ENCODE measurements around the gene GRIK2. TPM values are rescaled to one million over a fixed set of nuclear protein-coding genes. Genes with fewer than 3 reads are reported as not detected.

Gene GRIK2
- total RNA-seq, 2 donors from 2014 or later: 1.2 to 1.9 TPM

DNA sequence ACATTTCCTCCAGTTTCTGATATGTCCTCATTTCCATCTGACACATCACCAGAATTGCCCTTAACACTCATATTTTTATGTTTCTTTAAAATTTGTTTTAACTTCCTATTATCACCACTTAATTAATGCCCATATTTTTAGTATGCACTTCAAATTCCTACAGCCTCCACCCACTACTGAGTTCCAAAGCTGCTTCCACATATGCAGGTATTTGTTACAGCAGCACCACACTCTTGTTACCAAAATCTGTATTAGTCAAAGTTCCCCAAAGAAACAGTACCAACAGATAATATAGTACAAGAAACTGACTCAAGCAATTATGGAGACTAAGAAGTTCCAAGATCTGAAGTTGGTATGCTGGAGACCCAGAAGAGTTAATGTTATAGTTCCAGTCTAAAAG is 340.4 kb downstream of the GRIK2 start:
- DNase-seq (no peak), ATAC-seq (no peak)
- intact Hi-C loops (cut with DNase I, micrococcal nuclease): no loop called here

GRCh38 chr6:101738481-101738880 is 345.0 kb downstream of the GRIK2 start:
- intact Hi-C loops (cut with DNase I, micrococcal nuclease): no loop called here
- ATAC-seq: no peak

DNA sequence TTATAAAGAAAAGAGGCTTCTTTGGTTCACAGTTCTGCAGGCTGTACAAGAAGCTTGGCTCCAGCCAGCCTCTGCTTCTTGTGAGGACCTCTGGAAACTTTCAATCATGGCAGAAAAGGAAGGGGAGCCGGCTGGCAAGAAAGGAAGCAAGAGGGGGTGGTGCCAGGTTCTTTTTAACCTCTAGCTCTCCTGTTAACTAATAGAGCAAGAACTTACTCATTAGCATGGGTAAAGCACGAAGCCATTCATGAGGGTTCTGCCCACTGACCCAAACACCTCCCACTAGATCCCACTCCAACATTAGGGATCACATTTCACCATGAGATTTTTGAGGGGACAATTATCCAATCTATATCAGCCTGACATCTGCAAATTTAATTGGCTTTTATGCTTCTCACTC is 347.1 kb downstream of the GRIK2 start:
- no peak for ATAC-seq
- intact Hi-C loops (cut with DNase I, micrococcal nuclease): no loop called here
- DNase-seq: no peak

More at GRCh38 chr6:101738481-101738880, 345.0 kb downstream of the GRIK2 start:
- DNase-seq: no peak

GRCh38 chr6:101741474-101742171 is 348.1 kb downstream of the GRIK2 start:
- intact Hi-C loops (cut with DNase I, micrococcal nuclease): no loop called here
- DNase-seq (no peak), ATAC-seq (no peak)

GRCh38 chr6:101747160-101747559 is 353.7 kb downstream of the GRIK2 start:
- ATAC-seq (no peak), DNase-seq (no peak)
- intact Hi-C loops (cut with DNase I, micrococcal nuclease): no loop called here

DNA sequence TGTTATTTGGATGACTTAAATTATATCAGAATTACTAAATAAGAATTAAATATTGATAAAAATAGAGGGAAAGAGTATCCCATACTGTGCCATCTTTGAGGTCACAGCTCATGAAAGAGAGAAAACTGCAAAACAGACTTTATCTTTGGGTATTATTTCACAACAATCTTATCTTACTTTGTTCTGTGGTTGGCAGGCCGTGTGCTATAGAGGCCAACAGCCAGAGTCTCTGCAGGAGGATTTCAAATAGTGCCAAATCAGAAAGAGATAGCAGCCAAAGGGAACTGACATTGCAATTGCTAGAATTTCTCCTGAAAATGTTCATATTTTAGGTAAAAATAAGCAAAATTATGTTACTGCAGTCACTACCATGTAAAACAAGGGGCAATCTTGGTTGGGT is 354.2 kb downstream of the GRIK2 start:
- intact Hi-C loops (cut with DNase I, micrococcal nuclease): no loop called here
- ATAC-seq (no peak), DNase-seq (no peak)

GRCh38 chr6:101755931-101756330 is 362.4 kb downstream of the GRIK2 start:
- no peak for ATAC-seq
- DNase-seq: no peak
- intact Hi-C loops (cut with DNase I, micrococcal nuclease): no loop called here

GRCh38 chr6:101758368-101758767 is 364.9 kb downstream of the GRIK2 start:
- ATAC-seq: no peak
- intact Hi-C loops (cut with DNase I, micrococcal nuclease): no loop called here
- DNase-seq: no peak

- no peak for ATAC-seq
These were observed 367.5 kb downstream of the GRIK2 start for GRCh38 chr6:101760843-101761621.

GRCh38 chr6:101762851-101763250 is 369.3 kb downstream of the GRIK2 start:
- DNase-seq: no peak
- no peak for ATAC-seq
- intact Hi-C loops (cut with DNase I, micrococcal nuclease): no loop called here

More at GRCh38 chr6:101760843-101761621, 367.5 kb downstream of the GRIK2 start:
- intact Hi-C loops (cut with DNase I, micrococcal nuclease): no loop called here
- DNase-seq: no peak

DNA sequence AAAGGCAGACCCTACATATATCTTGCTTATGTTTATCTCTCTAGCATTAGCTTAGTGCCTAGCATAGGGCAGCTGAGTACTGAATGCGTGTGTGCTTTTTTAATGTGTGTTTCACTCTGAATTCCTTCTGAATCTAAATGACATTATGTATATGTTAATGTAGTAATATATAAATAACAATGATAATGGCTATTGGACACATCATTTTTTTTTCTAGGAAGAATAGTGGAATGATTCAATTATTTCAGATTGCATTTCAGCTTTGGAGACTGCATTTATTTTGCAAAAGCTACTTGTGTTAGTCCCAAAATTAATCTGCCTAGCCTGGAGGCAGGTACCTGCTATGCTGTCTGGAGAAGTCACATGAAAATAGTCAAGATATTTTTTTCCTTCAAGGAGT is 371.8 kb downstream of the GRIK2 start:
- ATAC-seq (no peak), DNase-seq (no peak)
- intact Hi-C loops (cut with DNase I, micrococcal nuclease): no loop called here

DNA sequence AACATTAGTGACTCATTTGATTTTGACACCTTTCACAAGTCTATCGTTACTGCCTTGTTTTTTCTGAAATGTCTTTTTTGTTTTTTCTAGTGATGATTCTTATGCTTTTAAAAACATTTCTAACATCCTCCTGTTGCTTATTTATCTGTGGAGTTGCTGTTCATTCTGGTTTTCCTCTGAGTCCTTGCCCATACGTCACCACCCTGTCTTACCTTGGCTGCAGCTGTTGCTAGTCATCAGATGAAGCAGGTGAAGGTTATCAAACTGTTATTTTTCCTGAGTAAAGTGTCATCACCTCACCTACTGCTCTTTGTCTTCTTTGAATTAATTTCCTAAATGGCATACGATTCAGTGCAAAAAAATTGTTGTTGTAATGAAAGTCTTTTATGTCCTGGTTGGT is 376.6 kb downstream of the GRIK2 start:
- no peak for ATAC-seq
- intact Hi-C loops (cut with DNase I, micrococcal nuclease): no loop called here
- no peak for DNase-seq

- intact Hi-C loops (cut with DNase I, micrococcal nuclease): no loop called here
- ATAC-seq (no peak), DNase-seq (no peak)
These were observed 383.4 kb downstream of the GRIK2 start for GRCh38 chr6:101776919-101777350.

GRCh38 chr6:101777646-101778045 is 384.1 kb downstream of the GRIK2 start:
- DNase-seq: no peak
- intact Hi-C loops (cut with DNase I, micrococcal nuclease): no loop called here
- no peak for ATAC-seq

- no peak for ATAC-seq
- intact Hi-C loops (cut with DNase I, micrococcal nuclease): no loop called here
- no peak for DNase-seq
These were observed 385.7 kb downstream of the GRIK2 start for GRCh38 chr6:101779051-101779844.

DNA sequence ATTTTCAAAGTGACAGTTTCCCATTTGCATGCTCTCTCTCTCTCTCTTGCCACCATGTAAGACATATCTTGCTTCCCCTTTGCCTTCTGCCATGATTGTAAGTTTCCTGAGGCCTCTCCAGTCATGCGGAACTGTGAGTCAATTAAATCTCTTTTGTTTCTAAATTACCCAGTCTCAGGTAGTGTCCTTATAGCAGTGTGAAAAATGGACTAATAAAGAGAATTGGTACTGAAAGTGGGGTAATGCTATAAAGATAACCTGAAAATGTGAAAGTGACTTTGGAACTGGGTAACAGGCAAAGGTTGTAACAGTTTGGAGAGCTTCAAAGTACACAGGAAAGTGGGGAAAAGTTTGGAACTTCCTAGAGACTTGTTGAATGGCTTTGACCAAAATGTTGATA is 389.8 kb downstream of the GRIK2 start:
- intact Hi-C loops (cut with DNase I, micrococcal nuclease): no loop called here
- ATAC-seq: no peak
- DNase-seq: no peak

GRCh38 chr6:101784094-101784493 is 390.6 kb downstream of the GRIK2 start:
- no peak for ATAC-seq
- no peak for DNase-seq
- intact Hi-C loops (cut with DNase I, micrococcal nuclease): no loop called here

DNA sequence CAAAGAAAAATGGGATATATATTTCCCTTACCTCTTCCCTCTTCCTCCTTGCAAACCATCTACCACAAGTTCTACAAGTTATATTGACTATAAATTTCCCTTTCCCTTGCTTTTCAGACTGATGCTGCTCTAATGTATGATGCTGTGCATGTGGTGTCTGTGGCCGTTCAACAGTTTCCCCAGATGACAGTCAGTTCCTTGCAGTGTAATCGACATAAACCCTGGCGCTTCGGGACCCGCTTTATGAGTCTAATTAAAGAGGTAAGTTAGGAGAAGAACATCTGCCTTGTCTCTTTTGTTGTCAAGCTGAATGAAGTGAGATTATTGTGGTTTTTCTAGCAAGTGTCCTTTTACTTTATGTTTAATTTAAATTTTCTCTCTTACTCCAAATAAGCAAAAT is 406.0 kb downstream of the GRIK2 start:
- intact Hi-C loops (cut with DNase I, micrococcal nuclease): no loop called here
- no peak for DNase-seq
- no peak for ATAC-seq

- DNase-seq (no peak), ATAC-seq (no peak)
- intact Hi-C loops (cut with DNase I, micrococcal nuclease): no loop called here
These were observed 407.1 kb downstream of the GRIK2 start for GRCh38 chr6:101800598-101800997.

DNA sequence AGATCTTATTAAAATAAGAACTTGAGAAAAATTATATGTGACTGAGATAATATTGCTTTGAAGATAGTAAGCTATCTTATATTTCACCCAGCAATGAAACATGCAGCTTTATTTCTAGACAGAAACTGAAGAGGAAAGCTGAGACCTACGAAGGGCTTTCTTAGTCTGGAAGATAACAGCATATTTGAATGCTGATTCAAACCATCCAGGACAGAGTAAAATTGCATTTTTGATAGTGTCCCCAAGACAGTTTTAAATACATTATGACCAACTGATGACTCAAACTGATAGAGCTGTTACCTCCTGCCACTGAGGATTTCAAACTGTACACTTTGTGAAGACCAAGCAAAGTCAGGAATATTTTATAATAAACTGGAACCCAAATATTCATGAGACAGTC is 409.6 kb downstream of the GRIK2 start:
- ATAC-seq (no peak), DNase-seq (no peak)
- intact Hi-C loops (cut with DNase I, micrococcal nuclease): no loop called here
